Astrocyte (in vitro differentiated cells and primary cell): ENCODE measurements around the gene UBALD1.

Experiments
- CTCF ChIP-seq: IDR thresholded peaks from 2 replicates; pipeline ENCODE4 v1.5.1; 2011; ENCODE audit warnings: low read depth, mild to moderate bottlenecking, inconsistent platforms, low read length, moderate library complexity; ENCODE audit not compliant: insufficient read depth
- EZH2 ChIP-seq: IDR thresholded peaks from 2 replicates; pipeline ENCODE4 v1.6.1; 2012; ENCODE audit warnings: mild to moderate bottlenecking, low read length, inconsistent platforms; ENCODE audit not compliant: insufficient read depth

- no peak for TF ChIP-seq EZH2
- no peak for TF ChIP-seq CTCF
Measured at GRCh38 chr16:4599037-4599436, 15.7 kb downstream of the UBALD1 start.
